ENCODE data around the gene ALDH16A1. TPM values are rescaled to one million over a fixed set of nuclear protein-coding genes. Genes with fewer than 3 reads are reported as not detected.

ALDH16A1 gene
- total RNA-seq, 1 experiment from 2014 or later, result 51.7 TPM

DNA sequence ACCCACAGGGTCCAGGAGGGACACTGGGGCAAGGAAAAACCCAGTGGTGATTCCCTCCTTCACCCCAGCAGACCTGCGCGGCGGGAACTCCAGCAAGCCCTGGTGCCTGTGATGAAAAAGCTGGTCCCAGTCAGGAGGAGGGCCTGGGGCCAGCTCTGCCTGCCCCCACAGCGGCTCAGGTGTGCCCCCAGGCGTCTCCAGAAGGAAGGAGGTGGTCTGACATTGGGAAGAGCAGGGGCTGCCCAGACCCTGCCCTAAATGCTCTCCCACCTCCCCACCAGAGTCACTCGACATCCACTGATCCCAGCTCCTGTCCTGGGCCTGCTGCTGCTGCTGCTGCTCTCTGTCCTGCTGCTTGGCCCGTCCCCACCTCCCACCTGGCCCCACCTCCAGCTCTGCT, 35.9 kb upstream of the ALDH16A1 start:
- Histone ChIP-seq H4K20me1 (ENCODE audit: control insufficient read depth, insufficient read depth, insufficient read length) (no peaks in the 10 kb centered on the region), H3K9me3 (ENCODE audit: control insufficient read depth, low read depth, low read length) (no peaks in the 10 kb centered on the region), H2BK15ac (ENCODE audit: low read depth, low read length) (no peak overlapping the region), H2BK5ac (ENCODE audit: insufficient read length, low read length) (no peak overlapping the region), H2AFZ (ENCODE audit: low read length) (no peak overlapping the region), H2BK120ac (ENCODE audit: low read depth, low read length, poor library complexity, severe bottlenecking) (no peak overlapping the region), H2BK20ac (ENCODE audit: low read depth, low read length, poor library complexity, severe bottlenecking) (no peak overlapping the region), H3K79me2 (ENCODE audit: insufficient read depth, low read length) (no peaks in the 10 kb centered on the region), H4K5ac (ENCODE audit: insufficient read length, low read depth, low read length) (no peak overlapping the region), H2AK5ac (ENCODE audit: insufficient read length, low read length) (no peak overlapping the region), H3K4me2 (ENCODE audit: insufficient read depth, insufficient read length, low read length) (no peak overlapping the region), H3K4ac (ENCODE audit: low read depth, low read length) (no peak overlapping the region), H3T11ph (ENCODE audit: low read length) (no peak overlapping the region), H3K79me1 (ENCODE audit: insufficient read depth, low read depth, low read length, poor library complexity, severe bottlenecking) (no peaks in the 10 kb centered on the region), H3K18ac (ENCODE audit: insufficient read length, low read depth, low read length) (no peak overlapping the region), H3K27me3 (ENCODE audit: insufficient read depth, low read length) (peaks cover 7% of the 10 kb centered on the region; the same call in 1 of the 2 replicates), H4K8ac (replicated peaks; ENCODE audit: insufficient read length, low read depth, low read length) (no peak overlapping the region), H3K23me2 (ENCODE audit: insufficient read length, low read depth, low read length, poor library complexity, severe bottlenecking) (peaks cover 5% of the 10 kb centered on the region), H3K14ac (ENCODE audit: insufficient read depth, low read length) (no peak overlapping the region; the same call in 1 of the 2 replicates), H2BK12ac (ENCODE audit: insufficient read length, low read depth, low read length) (no peak overlapping the region), H4K91ac (ENCODE audit: insufficient read length, low read depth, low read length) (no peak overlapping the region), H3K23ac (ENCODE audit: insufficient read length, low read depth, low read length) (no peak overlapping the region), H3K4me1 (ENCODE audit: insufficient read depth, low read length) (no peaks in the 10 kb centered on the region; the same call in 1 of the 2 replicates), H3K27ac (ENCODE audit: insufficient read length, low read depth, low read length) (no peak overlapping the region), H3K56ac (ENCODE audit: insufficient read length, low read depth, low read length) (no peak overlapping the region), H3K9ac (ENCODE audit: extremely low read depth, insufficient read length, low read length) (no peak overlapping the region)
- Mint-ChIP-seq H3K4me3 (no peak overlapping the region), H3K4me1 (peaks cover 59 to 75% of the 10 kb centered on the region in 2 experiments), H3K27ac (no peak overlapping the region), H3K27me3 (ENCODE audit: low read depth) (peaks cover 29% of the 10 kb centered on the region), H3K9me3 (peaks cover 0 to 5% of the 10 kb centered on the region in 2 experiments; a peak in 2 of 5 replicates), H3K36me3 (ENCODE audit: insufficient read depth in 1 of 3, low read depth in 3 of 3) (no peaks in the 10 kb centered on the region; a peak in 2 of 7 replicates)
- peak; percentile 59 for TF ChIP-seq CTCF (conservative IDR thresholded peaks at IDR 0.05)
- peak; percentile 68 for DNase-seq
- WGBS (ENCODE audit: extremely low coverage, insufficient read length, low lambda C conversion rate), result no CpG with 5 or more reads among the region's 7 CpGs

Measured in H9 (cell line).